Karpas-422 (cell line): ENCODE results near the gene CCDC85C. TPM values are rescaled to one million over a fixed set of nuclear protein-coding genes. Genes with fewer than 3 reads are reported as not detected.

Experiments used
- DNase-seq: peaks from one replicate; pipeline ENCODE4 v3.0.0-alpha.2; 2015
- H2AFZ ChIP-seq: fragments of 200-600 bp; sonication (generic); 2 replicates; pipeline ENCODE4 v1.6.1; 2014; ENCODE audit warnings: antibody characterized with exemption, low read length, mixed read lengths
- H3K27ac ChIP-seq: fragments of 200-600 bp; sonication (generic); 2 replicates; pipeline ENCODE4 v1.5.1; 2014; ENCODE audit warnings: mild to moderate bottlenecking, low read length, moderate library complexity
- H3K27me3 ChIP-seq: fragments of 200-600 bp; sonication (generic); 2 replicates; pipeline ENCODE4 v1.6.1; 2014; ENCODE audit warnings: low read length, mixed read lengths
- H3K36me3 ChIP-seq: fragments of 200-600 bp; sonication (generic); 2 replicates; pipeline ENCODE4 v1.6.1; 2014; ENCODE audit warnings: low read length, mixed read lengths; ENCODE audit not compliant: insufficient read depth
- H3K4me1 ChIP-seq: fragments of 200-600 bp; sonication (generic); 2 replicates; pipeline ENCODE4 v1.6.1; 2014; ENCODE audit warnings: mild to moderate bottlenecking, low read length, mixed read lengths
- H3K4me2 ChIP-seq: fragments of 200-600 bp; sonication (generic); 2 replicates; pipeline ENCODE4 v1.6.1; 2014; ENCODE audit warnings: low read length, low read depth, mild to moderate bottlenecking; ENCODE audit not compliant: poor library complexity, severe bottlenecking
- H3K4me3 ChIP-seq: fragments of 200-600 bp; sonication (generic); 2 replicates; pipeline ENCODE4 v1.5.1; 2014; ENCODE audit warnings: mild to moderate bottlenecking, antibody characterized with exemption, low read length, mixed read lengths
- H3K79me2 ChIP-seq: fragments of 200-600 bp; sonication (generic); 2 replicates; pipeline ENCODE4 v1.6.1; 2014; ENCODE audit warnings: mild to moderate bottlenecking, low read length, mixed read lengths
- H3K9ac ChIP-seq: fragments of 200-600 bp; sonication (generic); 2 replicates; pipeline ENCODE4 v1.6.0; 2014; ENCODE audit warnings: low read length
- H3K9me2 ChIP-seq: fragments of 200-600 bp; sonication (generic), shearing (Covaris generic); replicated peaks from 2 replicates; pipeline ENCODE4 v1.6.0; 2014; ENCODE audit warnings: mild to moderate bottlenecking, low read length, moderate library complexity; ENCODE audit not compliant: insufficient read depth
- H3K9me3 ChIP-seq: fragments of 300-700, 200-600 bp; sonication (generic); 2 replicates; pipeline ENCODE4 v1.6.1; 2014; ENCODE audit warnings: low read length, mixed read lengths
- H4K20me1 ChIP-seq: fragments of 200-600 bp; sonication (generic); 2 replicates; pipeline ENCODE4 v1.6.1; 2014; ENCODE audit warnings: mild to moderate bottlenecking, antibody characterized with exemption, low read length, low read depth; ENCODE audit not compliant: insufficient read depth
- total RNA-seq: library from RNA; depleted of rRNA; stranded (reverse); fragments of >200 nt; shearing (Covaris generic); gene quantifications from 2 replicates; pipeline ENCODE4 v1.2.3, GENCODE V29; 2014; ENCODE audit warnings: low replicate concordance

The CCDC85C gene
- total RNA-seq, 1 experiment from 2014 or later = 18.3 TPM

- Histone ChIP-seq H3K9me2 (no peaks in the 10 kb centered on the region), H4K20me1 (peaks cover 51% of the 10 kb centered on the region), H3K4me2 (no peak overlapping the region), H3K9ac (no peak overlapping the region), H3K27ac (0 out of 2 replicates have a peak overlapping the region, but pooled peaks have one; percentile 33), H2AFZ (no peak overlapping the region), H3K4me1 (peaks cover 91% of the 10 kb centered on the region), H3K9me3 (no peaks in the 10 kb centered on the region), H3K36me3 (peaks cover 19% of the 10 kb centered on the region), H3K27me3 (no peaks in the 10 kb centered on the region), H3K79me2 (peaks cover 98% of the 10 kb centered on the region), H3K4me3 (no peak overlapping the region)
- DNase-seq = no peak
Observed at GRCh38 chr14:99466758-99467157, 137.2 kb downstream of the CCDC85C start.

GRCh38 chr14:99465288-99465687, 138.7 kb downstream of the CCDC85C start:
- Histone ChIP-seq H3K27me3 (no peaks in the 10 kb centered on the region), H4K20me1 (peaks cover 37% of the 10 kb centered on the region), H3K9ac (no peak overlapping the region), H3K4me3 (no peak overlapping the region), H2AFZ (no peak overlapping the region), H3K9me2 (no peaks in the 10 kb centered on the region), H3K4me1 (peaks cover 85% of the 10 kb centered on the region), H3K79me2 (peaks cover 98% of the 10 kb centered on the region), H3K36me3 (peaks cover 29% of the 10 kb centered on the region), H3K9me3 (no peaks in the 10 kb centered on the region), H3K4me2 (peak overlapping the region; percentile 10), H3K27ac (peak overlapping the region; percentile 72)
- no peak for DNase-seq

GRCh38 chr14:99463974-99464373, 140.0 kb downstream of the CCDC85C start:
- Histone ChIP-seq H3K27me3 (no peaks in the 10 kb centered on the region), H3K4me1 (peaks cover 72% of the 10 kb centered on the region), H3K36me3 (peaks cover 36% of the 10 kb centered on the region), H3K9me2 (no peaks in the 10 kb centered on the region), H3K4me2 (no peak overlapping the region), H4K20me1 (peaks cover 27% of the 10 kb centered on the region), H2AFZ (no peak overlapping the region), H3K27ac (peak overlapping the region; percentile 72), H3K79me2 (peaks cover 98% of the 10 kb centered on the region), H3K9me3 (no peaks in the 10 kb centered on the region), H3K9ac (no peak overlapping the region), H3K4me3 (no peak overlapping the region)
- DNase-seq = no peak

GRCh38 chr14:99462210-99462609, 141.8 kb downstream of the CCDC85C start:
- Histone ChIP-seq H3K79me2 (peaks cover 92% of the 10 kb centered on the region), H3K4me3 (no peak overlapping the region), H3K9me3 (no peaks in the 10 kb centered on the region), H3K4me2 (no peak overlapping the region), H3K9me2 (no peaks in the 10 kb centered on the region), H2AFZ (no peak overlapping the region), H3K36me3 (peaks cover 44% of the 10 kb centered on the region), H3K4me1 (peaks cover 54% of the 10 kb centered on the region), H3K27ac (no peak overlapping the region), H3K9ac (no peak overlapping the region), H3K27me3 (no peaks in the 10 kb centered on the region), H4K20me1 (peaks cover 10% of the 10 kb centered on the region; the same call in 1 of the 2 replicates)
- no peak for DNase-seq

GRCh38 chr14:99461411-99462085, 142.5 kb downstream of the CCDC85C start:
- H3K4me3 ChIP-seq = no peak overlapping the region
- no peak for DNase-seq
- peaks cover 7% of the 10 kb centered on the region; the same call in 1 of the 2 replicates for H4K20me1 ChIP-seq
- H3K79me2 ChIP-seq = peaks cover 92% of the 10 kb centered on the region
- H3K27me3 ChIP-seq = no peaks in the 10 kb centered on the region
- peaks cover 48% of the 10 kb centered on the region for H3K4me1 ChIP-seq
- H3K9ac ChIP-seq = no peak overlapping the region
- H3K27ac ChIP-seq = no peak overlapping the region
- no peak overlapping the region for H3K4me2 ChIP-seq
- no peaks in the 10 kb centered on the region for H3K9me2 ChIP-seq
- H3K36me3 ChIP-seq = peaks cover 47% of the 10 kb centered on the region
- no peaks in the 10 kb centered on the region for H3K9me3 ChIP-seq
- no peak overlapping the region for H2AFZ ChIP-seq

GRCh38 chr14:99460793-99461192, 143.2 kb downstream of the CCDC85C start:
- Histone ChIP-seq H3K27me3 (no peaks in the 10 kb centered on the region), H3K9ac (no peak overlapping the region), H4K20me1 (peaks cover 7% of the 10 kb centered on the region; the same call in 1 of the 2 replicates), H3K27ac (no peak overlapping the region), H3K9me2 (no peaks in the 10 kb centered on the region), H3K4me1 (peaks cover 40% of the 10 kb centered on the region), H3K4me3 (no peak overlapping the region), H3K36me3 (peaks cover 52% of the 10 kb centered on the region), H3K4me2 (no peak overlapping the region), H3K9me3 (no peaks in the 10 kb centered on the region), H3K79me2 (peaks cover 87% of the 10 kb centered on the region), H2AFZ (no peak overlapping the region)
- DNase-seq = peak; percentile 51

- Histone ChIP-seq H3K79me2 (peaks cover 88% of the 10 kb centered on the region), H3K9ac (no peak overlapping the region), H3K9me2 (no peaks in the 10 kb centered on the region), H3K4me3 (no peak overlapping the region), H3K9me3 (no peaks in the 10 kb centered on the region), H3K36me3 (peaks cover 60% of the 10 kb centered on the region), H4K20me1 (no peaks in the 10 kb centered on the region), H3K4me1 (peaks cover 28% of the 10 kb centered on the region), H3K27me3 (no peaks in the 10 kb centered on the region), H3K27ac (no peak overlapping the region), H3K4me2 (no peak overlapping the region), H2AFZ (no peak overlapping the region)
- DNase-seq = no peak
Observed at GRCh38 chr14:99459481-99460100, 144.4 kb downstream of the CCDC85C start.

- H3K9me2 ChIP-seq = no peaks in the 10 kb centered on the region
- H3K79me2 ChIP-seq = peaks cover 87% of the 10 kb centered on the region
- 0 out of 2 replicates have a peak, but pooled peaks cover 6% of the 10 kb centered on the region for H4K20me1 ChIP-seq
- DNase-seq = no peak
- no peak overlapping the region for H2AFZ ChIP-seq
- H3K27me3 ChIP-seq = no peaks in the 10 kb centered on the region
- no peak overlapping the region for H3K9ac ChIP-seq
- H3K9me3 ChIP-seq = no peaks in the 10 kb centered on the region
- no peak overlapping the region for H3K4me3 ChIP-seq
- no peaks in the 10 kb centered on the region for H3K4me1 ChIP-seq
- H3K4me2 ChIP-seq = no peak overlapping the region
- peaks cover 48% of the 10 kb centered on the region for H3K36me3 ChIP-seq
- H3K27ac ChIP-seq = no peak overlapping the region
Observed at GRCh38 chr14:99454246-99454645, 149.8 kb downstream of the CCDC85C start.
